Dermis microvascular lymphatic vessel endothelial cell (primary cell): ENCODE measurements around the gene NUB1. TPM values are rescaled to one million over a fixed set of nuclear protein-coding genes. Genes with fewer than 3 reads are reported as not detected.

Experiments
- DNase-seq, 2 donors: peaks; one replicate each; pipeline versions ENCODE4 v3.0.0 to v3.0.0-alpha.2; 2010; ENCODE audit warnings: low read depth in 2 of 2
- total RNA-seq: library from RNA; depleted of rRNA; stranded (reverse); fragments of >200 nt; gene quantifications from 2 replicates; pipeline ENCODE4 v1.2.1, GENCODE V29; 2014

Gene NUB1
- total RNA-seq, 1 donor from 2014 or later, result 26.3 TPM

- no peak for DNase-seq
Observed at GRCh38 chr7:151420144-151420543, 78.5 kb downstream of the NUB1 start.

- no peak for DNase-seq
Observed at GRCh38 chr7:151422212-151422611, 80.6 kb downstream of the NUB1 start.

DNA sequence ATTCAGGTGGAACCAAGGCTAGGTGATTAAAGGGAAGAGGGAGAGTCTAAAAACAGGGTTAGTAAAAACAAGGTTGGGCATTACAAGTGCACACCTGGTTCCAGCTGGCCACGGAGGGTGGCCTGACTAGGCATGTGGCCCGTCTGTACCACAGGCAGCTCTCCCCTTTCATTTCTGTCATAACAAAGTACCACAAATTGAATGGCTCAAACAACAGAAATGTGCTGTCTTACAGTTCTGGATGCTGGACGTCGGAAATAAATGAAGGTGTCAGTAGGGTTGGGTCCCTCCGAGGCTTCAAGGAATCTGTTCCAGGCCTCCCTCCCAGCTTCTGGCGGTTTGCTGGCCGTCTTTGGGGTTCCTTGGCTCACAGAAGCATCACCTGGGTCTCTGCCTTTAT, 81.6 kb downstream of the NUB1 start:
- no peak for DNase-seq

GRCh38 chr7:151423936-151424335, 82.3 kb downstream of the NUB1 start:
- no peak for DNase-seq

DNA sequence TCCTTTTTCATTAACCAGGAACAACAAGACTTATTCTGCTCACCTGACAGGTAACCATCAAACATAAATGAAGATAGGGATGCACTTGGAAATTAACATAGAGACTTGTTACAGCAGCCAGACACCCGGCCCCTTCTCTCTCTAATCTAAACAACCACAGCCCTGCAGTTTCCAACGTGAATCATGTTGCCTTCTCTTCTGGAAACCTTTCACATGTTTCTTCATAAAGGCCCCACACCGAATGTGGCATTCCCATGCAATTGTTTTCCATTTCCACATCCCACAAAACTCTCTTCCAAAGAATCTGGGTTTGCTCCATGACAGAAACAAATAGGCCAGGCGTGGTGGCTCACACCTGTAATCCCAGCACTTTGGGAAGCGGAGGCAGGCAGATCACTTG, 83.2 kb downstream of the NUB1 start:
- DNase-seq, result no peak

- DNase-seq, result no peak
Observed at GRCh38 chr7:151425670-151426440, 84.2 kb downstream of the NUB1 start.

GRCh38 chr7:151426441-151426903, 84.9 kb downstream of the NUB1 start:
- DNase-seq, result peak in 1 of 2 donors; percentile 55

GRCh38 chr7:151426904-151427704, 85.5 kb downstream of the NUB1 start:
- DNase-seq, result no peak

DNA sequence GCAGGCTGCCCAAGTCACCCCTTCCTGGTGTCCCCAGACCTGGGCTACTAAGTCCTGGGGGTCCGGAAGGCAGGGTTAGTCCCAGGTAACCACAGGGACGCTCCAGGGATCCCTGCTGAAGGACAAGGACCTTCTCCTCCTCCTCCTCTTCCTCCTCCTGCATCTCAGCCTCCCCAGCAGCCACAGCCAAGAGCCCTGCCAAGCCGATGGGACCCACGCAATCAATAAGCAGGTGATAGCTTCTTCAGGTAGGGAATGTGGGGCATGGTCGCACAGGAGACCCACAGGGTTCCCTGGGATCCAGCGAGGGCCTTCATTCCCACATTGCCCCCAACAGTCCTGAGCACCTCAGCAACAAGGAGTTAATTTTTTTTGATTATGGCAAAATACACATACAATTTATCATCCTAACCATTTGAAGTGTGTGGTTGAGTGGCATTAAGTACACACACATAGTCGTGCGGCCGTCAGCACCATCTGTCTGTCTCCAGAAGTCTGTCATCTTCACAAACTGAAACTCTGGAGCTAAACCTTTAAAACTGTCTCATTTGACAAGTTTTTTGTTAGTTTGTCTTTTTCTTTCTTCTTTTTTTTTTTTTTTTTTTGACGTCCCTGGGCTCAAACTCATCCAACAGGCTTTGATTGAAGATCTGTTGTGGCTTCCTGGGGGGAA, 86.2 kb downstream of the NUB1 start:
- DNase-seq, result no peak

Other genes starting within 250 kb of the NUB1 start
- not detected in 2 replicates for gene GBX1, start 174.1 kb upstream of the NUB1 start, total RNA-seq
- gene ASB10, start 154.6 kb upstream of the NUB1 start, total RNA-seq, result not detected in 2 replicates
- gene H2BK1, start 131.3 kb upstream of the NUB1 start, total RNA-seq, result not detected in 2 replicates
- gene ABCF2, start 114.6 kb upstream of the NUB1 start, total RNA-seq, result 44.5 and 48.0 TPM in 2 replicates
- 29.4 and 45.1 TPM in 2 replicates for gene CHPF2, start 109.3 kb upstream of the NUB1 start, total RNA-seq
- gene SMARCD3, start 93.1 kb upstream of the NUB1 start, total RNA-seq, result 1.8 and 3.2 TPM in 2 replicates
- not detected in 2 replicates for gene WDR86, start 68.2 kb downstream of the NUB1 start, total RNA-seq
- gene CRYGN, start 98.3 kb downstream of the NUB1 start, total RNA-seq, result not detected in 2 replicates
- 52.7 and 53.4 TPM in 2 replicates for gene RHEB, start 178.1 kb downstream of the NUB1 start, total RNA-seq